NCI-H2171 (cell line): Measurements from ENCODE around the gene SAMD11.
A peak's percentile ranks its signal among the peaks of the same experiment; 100 is the strongest.

Experiments
- DNase-seq: peaks from one replicate; lab custom pipeline; 2025; lab: John Stamatoyannopoulos, UW

Gene SAMD11

DNA sequence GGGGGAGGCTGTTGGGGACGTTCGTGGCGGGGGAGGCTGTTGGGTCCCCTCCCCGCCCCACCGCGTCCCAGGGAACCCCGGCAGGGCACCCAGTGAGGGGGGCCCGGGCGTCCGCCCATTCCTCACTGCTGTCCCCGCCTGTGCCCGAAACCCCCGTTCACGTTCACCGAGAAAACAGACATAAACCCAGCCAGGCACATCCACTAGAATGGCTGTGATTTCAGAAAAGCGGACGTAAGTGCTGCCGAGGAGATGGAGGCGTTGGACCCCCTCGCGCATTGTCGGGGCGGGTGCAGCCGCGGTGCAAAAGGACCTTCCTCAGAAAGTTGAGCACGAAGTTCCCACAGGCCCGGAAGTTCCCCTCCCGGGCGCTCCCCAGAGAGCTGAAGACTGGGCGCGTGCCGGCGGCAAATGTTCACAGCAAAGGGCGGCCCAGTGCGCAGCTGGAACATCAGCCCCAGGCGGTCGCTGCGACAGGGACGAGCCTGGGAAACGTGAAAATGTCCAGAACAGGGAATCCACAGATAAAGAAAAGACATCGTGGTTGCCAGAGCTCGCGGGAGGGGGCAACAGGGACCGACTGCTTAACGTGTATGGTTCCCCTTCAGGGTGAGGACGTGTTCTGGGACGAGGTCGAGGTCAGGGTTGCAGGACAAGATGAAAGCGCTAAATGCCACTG is 18.5 kb upstream of the SAMD11 start:
- no peak for DNase-seq

DNA sequence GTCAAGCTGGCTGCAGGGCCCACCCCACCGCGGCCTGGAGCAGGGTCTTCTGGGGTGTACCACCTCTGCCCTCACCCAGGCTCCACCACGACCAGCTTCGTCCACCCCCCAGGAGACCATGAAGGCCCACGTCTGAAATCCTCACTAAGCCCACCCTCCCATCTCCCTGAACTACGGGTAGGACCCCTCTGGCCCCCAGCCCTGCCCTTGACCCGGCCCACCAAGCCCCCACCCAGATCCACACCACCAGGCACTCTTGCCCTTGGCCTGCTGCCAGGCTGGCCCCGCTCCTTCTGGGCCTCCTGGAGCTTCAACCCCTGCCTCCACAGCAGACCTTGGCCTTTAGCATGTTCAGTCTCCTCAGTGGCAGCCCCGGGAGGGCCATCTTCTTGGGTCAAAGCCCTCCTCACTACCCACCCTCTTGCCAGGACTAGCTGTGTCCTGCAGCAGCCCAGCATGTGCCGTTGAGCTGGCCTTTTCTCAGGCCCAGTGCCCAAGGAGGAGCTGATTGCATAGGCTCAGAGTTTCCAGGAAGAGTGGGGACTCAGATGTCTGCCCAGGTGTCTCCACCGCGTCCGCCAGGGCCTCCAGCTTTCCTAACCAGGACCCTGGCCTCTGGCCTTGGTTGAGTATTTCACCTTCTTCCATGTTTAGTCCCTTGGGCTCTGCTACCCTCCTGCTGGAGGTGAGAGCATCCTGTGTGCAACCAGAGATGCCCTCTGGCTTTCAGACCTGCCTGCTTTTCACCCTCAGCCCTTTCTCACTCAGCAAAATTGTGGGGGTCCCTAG is 17.7 kb upstream of the SAMD11 start:
- DNase-seq: no peak

DNA sequence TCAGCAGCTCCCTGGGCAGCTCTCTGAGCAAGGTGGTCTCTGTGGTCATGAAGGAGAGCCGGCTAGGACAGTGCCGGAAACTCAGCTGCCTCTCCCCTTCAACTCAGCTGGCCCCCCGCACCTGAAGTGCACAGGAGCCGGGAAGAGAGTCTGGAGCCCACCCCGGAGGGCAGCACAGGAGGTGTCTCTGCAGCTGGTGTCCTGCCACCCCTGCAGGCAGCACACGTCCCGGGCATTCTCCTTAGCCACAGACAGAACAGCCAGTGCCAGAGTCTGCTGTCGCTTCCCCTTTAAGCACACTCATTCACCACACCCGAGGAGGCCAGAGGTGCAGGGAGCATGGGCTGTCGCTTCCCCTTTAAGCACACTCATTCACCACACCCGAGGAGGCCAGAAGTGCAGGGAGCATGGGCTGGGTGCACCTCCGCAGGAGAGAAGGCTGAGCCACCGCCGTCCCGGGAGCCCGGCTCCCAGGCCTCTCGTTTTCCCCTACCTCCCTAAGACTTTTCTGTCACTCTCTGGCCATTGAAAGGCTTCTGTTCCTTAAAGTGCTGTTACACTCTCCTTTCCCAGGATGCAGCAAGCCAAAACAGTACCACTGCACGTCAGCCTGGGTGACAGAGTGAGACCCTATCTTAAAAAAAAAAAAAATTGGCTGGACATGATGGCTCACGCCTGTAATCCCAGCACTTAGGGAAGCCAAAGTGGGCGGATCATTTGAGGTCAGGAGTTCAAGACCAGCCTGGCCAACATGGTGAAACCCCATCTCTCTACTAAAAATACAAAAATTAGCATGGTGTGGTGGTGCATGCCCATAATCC is 16.9 kb upstream of the SAMD11 start:
- DNase-seq: no peak

DNA sequence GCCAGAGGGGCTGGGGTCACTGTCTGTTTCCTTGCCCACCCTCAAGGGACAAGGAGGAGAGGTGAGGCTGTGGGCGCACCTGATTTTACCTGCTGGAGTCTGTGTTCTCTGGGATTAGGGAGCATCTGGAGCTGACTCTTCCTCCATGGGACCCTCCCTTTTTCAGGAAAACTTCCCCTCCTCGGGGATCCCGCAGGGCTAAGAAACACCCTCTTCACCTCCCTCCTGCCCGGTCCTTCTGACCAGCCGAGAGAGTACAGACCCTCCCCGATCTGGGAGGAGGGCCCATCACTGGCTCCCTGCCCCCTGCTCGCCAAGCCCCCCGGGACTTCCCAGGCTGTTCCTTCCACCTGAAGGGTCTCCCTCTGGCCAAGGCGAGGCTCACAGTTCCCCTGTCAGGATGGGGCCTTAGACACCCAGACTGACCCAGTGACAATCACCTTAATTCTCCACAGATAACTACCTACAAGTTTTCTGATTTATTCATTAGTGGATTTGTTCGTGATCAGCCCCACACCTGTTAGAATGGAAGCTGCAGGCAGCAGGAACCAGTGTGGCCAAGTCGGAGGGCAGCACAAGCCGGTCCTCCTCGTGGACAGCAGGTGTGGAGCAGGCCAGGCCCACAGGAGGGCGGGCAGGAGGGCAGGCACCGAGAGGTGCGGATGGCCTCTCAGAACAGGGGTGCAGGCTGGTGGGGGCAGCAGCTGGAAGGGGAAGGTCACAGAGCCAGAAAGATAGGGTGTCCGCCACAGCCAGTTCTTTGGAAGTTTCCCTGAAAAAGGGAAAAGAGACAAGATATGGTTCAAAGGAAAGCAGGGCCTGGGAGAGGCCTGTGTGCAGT is 15.9 kb upstream of the SAMD11 start:
- no peak for DNase-seq

DNA sequence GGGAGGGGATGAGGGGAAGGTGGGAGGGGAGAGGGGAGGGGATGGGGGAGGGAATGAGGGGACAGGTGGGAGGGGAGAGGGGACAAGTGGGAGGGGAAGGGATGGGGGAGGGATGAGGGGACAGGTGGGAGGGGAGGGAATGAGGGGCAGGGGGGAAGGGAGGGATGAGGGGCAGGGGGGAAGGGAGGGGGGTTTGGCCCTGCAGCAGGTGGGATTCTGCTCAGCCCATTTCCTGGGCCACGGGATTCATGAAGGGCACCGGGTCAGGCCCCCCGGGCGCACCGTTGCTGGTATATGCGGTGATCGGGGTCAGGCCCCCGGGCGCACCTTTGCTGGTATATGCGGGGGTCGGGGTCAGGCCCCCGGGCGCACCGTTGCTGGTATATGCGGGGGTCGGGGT is 15.1 kb upstream of the SAMD11 start:
- DNase-seq: no peak

DNA sequence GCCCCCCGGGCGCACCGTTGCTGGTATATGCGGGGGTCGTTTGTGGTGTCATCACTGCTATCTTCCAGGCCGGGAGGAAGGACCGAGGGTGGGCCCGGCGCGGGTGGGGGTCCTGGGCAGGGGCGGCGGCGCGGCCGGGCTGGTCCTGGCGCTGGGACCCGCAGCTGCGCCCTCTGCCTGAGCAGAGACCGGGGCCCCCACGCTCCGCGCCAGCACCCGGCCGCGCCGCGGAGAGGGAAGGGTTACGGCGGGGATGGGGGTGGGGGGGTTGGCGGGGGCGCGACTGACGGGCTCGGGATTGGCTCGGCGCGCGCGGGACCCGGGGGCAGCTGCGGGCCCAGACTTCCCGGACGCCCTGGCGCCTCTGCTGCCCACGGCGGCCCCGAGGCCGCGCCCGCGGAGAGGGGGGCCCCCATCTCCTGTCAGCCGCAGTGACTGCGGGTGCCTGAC is 13.8 kb upstream of the SAMD11 start:
- DNase-seq: no peak

DNA sequence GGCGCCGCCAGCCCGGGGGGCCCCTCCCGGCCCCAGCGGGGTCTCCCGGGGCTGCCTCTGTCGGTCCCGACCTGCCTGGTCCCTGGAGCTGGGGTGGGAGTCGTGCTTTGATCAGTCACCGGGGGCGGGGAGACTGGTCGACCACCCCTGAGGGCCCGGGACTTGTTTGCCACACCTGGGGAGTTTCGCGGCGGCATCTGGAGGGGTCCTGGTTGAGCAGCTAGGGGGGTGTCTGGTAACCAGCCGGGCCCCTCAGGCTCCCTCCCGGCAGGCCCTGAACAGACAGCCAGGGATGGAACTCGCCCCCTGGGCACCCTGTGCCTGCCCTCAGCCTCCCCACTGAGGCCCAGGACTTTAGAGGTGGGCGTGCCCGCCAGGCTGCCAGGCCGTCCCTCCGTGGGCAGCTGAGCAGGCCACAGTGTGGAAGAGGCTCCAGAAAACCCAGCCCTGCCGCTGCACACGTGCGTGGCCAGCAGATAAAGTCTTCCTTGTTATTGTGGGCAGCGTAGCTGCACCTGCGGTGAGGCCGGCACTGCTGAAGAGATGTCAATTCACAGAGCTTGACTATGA is 13.3 kb upstream of the SAMD11 start:
- DNase-seq: no peak

DNA sequence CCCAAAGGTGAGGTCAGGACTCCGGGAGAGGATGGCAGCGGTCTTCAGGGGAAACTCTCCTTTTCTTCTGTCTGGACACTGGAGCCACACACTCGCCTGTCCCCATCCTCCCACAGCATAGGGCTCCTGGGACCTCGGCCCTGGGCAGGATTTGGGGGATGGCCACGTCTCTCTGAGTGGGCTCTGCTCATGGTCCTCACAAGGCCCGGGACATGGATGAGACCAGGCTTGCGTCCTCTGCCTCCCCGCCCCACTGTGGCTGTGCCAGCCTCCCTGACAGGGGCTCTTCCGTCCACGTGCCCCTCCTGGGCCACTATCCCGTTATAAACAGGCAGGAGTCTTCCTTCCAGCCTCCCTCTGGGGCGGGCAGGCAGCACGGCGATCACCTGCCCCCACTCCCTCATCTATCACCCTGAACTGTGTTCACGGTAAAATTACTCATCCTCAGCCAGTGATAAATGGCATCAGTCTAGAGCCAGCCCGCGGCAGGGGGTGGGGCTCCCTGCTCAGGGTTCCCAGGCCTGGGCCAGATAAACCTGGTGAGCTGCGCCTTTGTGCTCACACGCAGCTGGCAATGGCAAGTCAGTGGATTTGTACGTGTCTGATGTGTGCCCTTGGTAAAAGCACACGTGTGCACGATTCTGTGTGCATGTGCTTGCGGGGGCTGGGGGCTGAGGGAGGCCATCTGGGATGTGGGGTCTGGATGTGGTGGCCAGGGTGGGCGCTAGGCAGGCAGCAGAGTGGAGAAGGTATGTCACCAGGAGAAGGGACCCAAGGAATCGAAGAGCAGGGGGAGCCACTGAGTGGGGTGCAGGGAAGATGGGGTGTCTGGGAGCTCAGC is 12.6 kb upstream of the SAMD11 start:
- DNase-seq: no peak

DNA sequence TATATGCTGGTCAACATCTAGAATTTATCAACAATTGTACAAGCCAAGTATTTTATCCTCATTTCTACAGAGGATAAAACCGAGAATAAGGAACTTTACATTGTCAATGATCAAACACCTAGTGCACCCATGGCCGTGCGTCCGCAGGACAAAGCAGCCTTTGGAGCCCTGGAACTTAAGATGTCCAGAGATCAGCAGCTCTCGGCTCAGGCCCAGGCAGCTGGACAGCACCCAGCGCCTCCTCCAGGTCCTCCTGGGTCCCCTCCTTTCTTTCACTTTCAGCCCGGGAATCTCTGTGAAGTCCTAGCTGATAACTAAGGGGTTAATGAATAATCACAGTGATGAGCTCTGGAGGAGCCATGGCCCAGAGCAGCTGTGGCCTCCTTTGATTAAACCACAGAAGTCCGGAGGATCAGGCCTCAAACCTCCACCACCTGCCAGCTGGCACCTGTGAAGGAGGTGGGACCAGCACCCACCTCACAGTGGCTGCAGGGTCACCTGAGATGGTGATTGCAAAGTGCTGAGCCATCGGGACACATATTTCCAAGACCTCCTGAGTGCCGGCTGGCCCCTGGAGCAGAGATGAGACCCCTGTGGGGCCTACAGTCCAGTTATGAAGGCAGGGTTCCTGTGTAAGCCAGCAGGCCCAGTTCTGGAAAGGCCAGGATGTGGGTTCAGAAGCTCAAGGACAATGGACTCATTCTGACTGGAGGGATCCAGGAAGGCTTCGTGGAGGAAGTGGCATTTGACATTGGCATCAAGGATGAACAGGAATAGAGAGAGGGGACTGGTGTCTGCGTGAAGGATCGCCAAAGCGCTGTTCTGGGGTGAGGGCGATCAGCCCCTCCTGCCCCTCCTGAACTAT is 11.6 kb upstream of the SAMD11 start:
- DNase-seq: no peak

DNA sequence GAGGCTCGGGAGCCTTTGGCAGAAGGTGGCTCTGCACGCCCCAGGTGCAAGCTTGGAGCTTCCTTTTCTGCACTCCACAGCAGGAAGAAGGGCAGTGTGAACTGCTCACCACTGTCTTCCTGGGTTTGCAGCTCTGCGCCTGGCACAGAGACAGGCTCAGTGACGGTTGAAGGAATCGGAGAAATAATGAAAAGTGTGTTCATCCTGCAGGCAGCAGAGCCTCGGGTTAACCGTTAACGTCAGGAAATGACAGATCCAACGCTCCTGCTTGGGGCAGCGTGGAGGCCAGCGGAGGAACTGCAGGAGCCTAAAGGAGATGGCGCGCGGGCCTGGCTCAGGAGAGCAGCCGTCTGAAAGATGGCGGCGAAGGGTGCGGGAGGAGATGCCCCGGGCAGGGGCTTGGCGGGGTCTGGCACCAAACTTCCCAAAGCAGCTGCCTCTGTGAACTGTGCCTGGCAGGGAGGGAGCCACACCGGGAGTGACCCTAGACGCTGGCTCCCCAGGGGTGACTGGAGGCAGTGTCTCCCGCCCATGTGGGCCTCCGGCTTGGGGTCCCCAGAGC is 10.9 kb upstream of the SAMD11 start:
- DNase-seq: peak; percentile 16

DNA sequence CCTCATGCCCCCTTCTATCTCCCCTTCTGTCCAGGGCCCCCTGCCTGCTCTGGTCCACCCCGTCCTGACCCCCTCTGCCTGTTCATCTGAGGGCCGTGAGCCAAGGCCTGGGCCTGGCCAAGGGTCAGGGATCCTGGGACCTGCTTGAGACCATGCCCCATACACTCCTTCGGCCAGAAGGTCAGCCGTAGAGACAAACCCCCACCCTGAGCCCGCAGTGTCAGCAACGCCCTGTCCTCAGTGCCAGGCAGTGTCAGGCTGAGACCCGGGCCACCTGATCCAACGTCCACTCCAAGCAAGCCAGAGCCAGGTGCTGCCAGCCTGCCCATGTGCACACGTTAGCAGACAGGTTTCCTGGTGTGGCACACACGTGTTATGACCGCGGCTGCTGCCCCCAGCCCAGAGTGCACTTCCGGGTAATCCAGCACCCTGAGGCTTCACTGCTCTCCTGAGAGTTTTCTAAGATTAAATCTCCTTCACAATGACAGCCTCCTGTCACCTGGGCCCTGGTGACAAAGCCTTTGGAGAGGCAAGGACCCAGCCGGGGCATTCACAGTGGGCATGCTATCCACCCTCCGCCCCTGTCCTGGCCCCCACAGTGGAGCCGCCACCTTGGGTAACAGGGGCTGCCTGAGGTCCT is 10.1 kb upstream of the SAMD11 start:
- DNase-seq: no peak

DNA sequence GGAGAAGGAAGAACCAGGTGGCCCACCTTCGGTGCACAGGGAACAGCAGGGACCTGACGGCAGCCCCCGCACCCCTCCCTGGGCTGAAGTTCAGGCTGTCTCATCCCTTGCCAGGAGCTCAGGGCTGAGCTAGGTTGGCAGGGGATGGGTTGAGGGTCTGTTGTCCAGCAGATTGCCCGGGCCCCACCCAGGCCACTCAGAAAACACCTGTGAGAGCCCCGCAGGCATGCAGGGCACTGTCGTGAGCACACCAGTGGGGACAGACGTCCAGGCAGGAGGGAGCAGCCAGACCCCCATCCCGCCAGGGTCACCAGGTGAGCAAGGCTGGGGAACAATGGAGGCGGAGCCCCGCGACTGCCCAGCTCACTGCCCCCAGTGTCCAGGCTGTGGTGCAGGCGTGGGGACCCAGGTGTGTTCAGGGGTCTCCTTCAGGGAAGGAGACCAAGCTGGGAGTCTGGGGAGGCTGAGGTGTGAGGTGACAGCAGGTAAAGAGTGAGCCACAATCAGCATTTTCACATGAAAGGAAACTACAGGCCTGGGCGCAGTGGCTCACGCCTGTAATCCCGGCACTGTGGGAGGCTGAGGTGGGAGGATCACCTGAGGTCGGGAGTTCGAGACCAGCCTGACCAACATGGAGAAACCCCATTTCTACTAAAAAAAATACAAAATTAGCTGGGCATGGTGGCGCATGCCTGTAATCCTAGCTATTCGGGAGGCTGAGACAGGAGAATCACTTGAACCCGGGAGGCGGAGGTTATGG is 9.4 kb upstream of the SAMD11 start:
- DNase-seq: no peak

DNA sequence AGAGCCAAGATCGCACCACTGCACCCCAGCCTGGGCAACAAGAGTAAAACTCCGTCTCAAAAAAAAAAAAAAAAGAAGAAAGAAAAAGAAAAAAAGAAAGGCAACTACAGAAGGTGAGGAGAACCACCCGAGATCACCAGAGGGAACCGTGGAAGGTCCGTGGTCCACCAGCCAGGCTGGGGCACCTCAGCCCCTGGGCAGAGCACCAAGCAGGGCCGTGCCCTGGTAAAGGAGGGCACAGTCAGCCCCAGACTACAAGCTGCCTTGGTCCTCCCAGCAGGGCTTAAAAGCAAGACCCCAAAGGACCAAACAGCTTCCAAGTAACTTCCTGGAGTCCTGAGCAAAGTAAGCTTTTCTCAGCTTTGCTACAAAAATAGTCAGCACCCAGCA is 8.8 kb upstream of the SAMD11 start:
- DNase-seq: no peak

DNA sequence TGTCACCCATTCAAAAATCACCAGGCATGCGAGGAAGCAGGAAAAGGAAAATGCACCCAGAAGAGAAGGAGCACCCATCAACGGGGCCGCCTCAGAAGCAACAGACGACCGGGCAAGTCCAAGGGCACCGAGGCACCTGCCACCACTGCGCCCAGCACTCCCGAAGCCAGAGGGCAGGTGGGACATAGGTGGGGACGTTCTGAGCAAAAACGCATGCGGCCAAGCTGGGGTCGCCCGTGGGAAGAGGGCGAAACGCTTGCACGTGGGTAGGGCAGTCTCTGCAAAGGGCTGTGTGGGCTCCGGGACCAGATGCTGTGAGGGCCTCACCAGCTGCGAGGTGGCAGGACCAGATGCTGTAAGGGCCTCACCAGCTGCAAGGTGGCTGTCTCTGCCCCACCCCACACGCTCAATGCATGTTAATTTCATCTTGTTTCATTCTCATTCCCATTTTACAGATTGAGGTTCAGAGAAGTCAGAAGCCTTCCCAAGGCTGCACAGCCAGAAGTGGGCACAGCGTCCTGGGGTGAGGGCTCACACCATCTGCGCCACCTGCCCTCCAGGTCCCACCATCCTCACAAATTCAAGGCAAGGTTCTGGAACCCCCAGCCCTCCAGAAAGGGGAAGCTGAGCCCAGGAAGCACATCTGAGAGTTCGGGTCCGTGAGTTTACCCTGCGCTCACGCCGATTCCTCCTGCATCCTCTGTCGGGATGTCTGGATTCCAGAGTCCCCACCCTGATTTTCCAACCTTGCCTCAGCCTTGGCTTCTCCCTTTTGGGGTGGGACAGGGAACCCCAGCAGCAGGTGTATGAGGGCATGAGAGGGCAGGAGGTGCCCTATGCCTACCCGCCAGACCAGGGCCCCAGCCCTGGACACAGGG is 8.2 kb upstream of the SAMD11 start:
- DNase-seq: no peak

DNA sequence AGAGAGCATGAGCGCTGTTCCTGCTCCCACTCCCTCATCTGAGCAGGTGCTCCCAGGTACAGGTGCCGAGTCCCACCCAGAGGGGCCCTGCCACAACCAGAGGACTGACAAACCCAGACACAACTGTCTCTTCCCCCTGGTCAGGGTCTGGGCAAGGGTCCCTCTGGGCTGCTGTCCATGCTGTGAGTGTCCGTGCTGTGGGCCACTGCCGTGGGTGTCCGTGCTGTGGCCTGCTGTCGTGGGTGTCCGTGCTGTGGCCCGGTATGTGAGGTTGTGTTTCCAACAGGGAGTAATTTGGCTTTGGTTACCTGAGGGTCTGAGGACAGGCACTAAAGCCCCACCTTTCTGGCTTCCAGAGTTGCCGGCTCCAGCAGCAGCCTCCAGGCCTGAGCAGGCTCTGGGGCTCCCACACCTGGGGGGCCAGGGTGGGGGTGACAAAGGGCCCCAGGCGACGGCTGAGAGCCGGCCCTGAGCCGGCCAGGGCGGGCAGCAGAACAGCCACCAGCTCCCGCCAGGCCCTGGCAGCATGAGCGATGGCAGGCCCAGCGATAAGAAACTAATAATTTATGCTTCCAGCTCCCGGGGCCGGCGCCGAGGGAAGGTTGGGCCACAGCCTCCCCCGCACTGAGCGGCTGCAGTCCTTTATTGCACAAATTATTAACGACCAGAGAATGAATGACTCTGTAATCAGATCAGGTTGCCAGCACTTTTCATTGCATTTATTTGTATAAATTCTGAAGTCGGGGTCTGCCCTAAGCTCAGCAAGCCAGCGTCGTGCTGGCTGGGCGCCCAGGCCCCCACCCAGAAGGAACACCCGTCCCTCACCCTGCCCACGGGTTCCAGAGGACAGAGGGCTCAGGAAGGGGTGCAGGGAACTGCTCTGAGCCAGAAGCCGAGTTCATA is 7.3 kb upstream of the SAMD11 start:
- no peak for DNase-seq

DNA sequence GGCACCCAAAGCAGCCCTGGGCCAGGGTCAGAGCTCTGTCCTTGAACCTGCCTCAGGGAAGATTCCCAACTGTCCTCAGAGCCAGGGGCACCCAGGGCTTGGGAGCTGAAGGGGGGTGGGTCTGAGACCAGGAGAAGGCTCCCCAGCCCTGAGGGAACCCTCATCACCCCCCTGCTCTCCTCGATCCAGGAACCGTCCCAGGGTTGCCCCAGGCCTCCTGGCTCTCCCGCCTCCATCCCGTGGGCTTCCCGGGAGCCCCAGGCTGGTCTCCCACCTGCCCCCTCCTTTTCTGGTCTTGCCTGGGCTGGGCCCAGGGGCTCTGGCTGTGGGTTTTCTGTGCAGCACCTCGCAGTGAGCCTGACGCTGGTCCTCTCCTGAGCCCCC is 6.7 kb upstream of the SAMD11 start:
- DNase-seq: no peak
